ENCODE measurements around the gene ZC3H11A. TPM values are rescaled to one million over a fixed set of nuclear protein-coding genes. Genes with fewer than 3 reads are reported as not detected.
"Not testable (repeated sequence)": the region's sequence is repeated elsewhere in the genome, so short reads cannot be mapped to it uniquely, and the experiment has no call there.

Gene ZC3H11A
- total RNA-seq, 1 donor from 2014 or later, result 71.1 TPM

DNA sequence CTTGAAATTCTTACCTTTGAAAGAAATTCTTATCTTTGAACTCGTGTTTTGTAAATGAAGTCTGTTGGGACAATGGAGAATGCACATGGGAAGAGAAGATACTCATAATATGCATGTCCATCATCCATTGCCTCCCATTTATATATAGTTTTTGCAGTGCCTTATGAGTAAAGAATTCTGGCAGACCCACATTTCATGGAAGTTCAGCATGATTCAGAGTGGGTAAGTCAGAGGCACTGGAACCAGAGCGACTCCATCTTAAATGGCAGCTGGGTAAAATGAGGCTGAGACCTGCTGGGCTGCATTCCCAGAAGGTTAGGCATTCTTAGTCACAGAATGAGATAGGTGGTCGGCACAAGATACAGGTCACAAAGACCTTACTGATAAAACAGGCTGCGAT lies 16.6 kb upstream of the ZC3H11A start:
- TF ChIP-seq, protein P1, sequence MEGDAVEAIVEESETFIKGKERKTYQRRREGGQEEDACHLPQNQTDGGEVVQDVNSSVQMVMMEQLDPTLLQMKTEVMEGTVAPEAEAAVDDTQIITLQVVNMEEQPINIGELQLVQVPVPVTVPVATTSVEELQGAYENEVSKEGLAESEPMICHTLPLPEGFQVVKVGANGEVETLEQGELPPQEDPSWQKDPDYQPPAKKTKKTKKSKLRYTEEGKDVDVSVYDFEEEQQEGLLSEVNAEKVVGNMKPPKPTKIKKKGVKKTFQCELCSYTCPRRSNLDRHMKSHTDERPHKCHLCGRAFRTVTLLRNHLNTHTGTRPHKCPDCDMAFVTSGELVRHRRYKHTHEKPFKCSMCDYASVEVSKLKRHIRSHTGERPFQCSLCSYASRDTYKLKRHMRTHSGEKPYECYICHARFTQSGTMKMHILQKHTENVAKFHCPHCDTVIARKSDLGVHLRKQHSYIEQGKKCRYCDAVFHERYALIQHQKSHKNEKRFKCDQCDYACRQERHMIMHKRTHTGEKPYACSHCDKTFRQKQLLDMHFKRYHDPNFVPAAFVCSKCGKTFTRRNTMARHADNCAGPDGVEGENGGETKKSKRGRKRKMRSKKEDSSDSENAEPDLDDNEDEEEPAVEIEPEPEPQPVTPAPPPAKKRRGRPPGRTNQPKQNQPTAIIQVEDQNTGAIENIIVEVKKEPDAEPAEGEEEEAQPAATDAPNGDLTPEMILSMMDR (IDR thresholded peaks at IDR 0.05; ENCODE audit: insufficient read depth, low read length, poor library complexity, severe bottlenecking), result no peak
- H3K27me3 ChIP-seq (ENCODE audit: control insufficient read depth, insufficient read depth, low read length), result no peaks in the 10 kb centered on the region
- no peak overlapping the region for H3K4me3 ChIP-seq (ENCODE audit: low read depth, low read length)
- DNase-seq (ENCODE audit: low read depth), result no peak
- H3K36me3 ChIP-seq (ENCODE audit: control insufficient read depth, insufficient read depth, low read length), result no peaks in the 10 kb centered on the region

DNA sequence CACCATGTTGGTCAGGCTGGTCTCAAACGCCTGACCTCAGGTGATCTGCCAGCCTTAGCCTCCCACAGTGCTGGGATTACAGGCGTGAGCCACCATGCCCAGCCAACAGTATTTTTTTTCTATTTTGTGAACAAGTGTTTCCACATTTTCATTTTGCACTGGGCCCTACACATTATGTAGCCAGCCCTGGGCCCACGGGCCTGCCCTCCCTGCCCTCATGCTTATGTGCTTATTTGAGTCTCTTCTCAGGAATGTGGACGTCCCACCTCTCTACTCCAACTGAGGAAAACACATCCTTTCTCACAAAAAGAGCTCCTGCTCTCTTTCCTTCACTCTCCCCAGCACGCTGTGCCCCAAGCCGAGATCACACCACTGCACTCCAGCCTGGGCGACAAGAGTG lies 13.5 kb upstream of the ZC3H11A start:
- Histone ChIP-seq H3K36me3 (ENCODE audit: control insufficient read depth, insufficient read depth, low read length) (no peaks in the 10 kb centered on the region), H3K4me3 (ENCODE audit: low read depth, low read length) (no peak overlapping the region), H3K27me3 (ENCODE audit: control insufficient read depth, insufficient read depth, low read length) (no peaks in the 10 kb centered on the region)
- DNase-seq (ENCODE audit: low read depth), result no peak
- TF ChIP-seq, protein P1 (IDR thresholded peaks at IDR 0.05; ENCODE audit: insufficient read depth, low read length, poor library complexity, severe bottlenecking), result no peak

DNA sequence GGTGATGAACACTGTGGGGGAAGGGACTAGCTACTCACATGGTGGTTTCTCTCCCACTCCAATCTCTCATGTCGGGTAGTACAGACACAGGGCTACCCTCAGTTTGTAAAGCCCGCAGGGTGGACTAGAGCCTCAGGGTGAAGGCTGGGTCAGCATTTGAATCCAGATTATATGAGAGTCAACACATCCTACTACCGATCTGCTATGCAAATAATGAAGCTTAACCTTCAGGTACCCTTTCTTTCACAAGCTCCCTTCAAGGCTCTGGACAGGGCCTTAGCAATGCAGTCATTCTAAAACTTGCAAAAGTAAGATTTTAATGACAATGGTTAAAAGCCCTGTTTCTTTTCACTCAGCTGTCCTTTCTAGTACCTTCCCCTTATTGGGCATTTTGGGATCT lies 5.5 kb upstream of the ZC3H11A start:
- Histone ChIP-seq H3K4me3 (ENCODE audit: low read depth, low read length) (no peak overlapping the region), H3K27me3 (ENCODE audit: control insufficient read depth, insufficient read depth, low read length) (no peaks in the 10 kb centered on the region), H3K36me3 (ENCODE audit: control insufficient read depth, insufficient read depth, low read length) (no peaks in the 10 kb centered on the region)
- no peak for DNase-seq (ENCODE audit: low read depth)
- TF ChIP-seq, protein P1 (IDR thresholded peaks at IDR 0.05; ENCODE audit: insufficient read depth, low read length, poor library complexity, severe bottlenecking), result no peak

DNA sequence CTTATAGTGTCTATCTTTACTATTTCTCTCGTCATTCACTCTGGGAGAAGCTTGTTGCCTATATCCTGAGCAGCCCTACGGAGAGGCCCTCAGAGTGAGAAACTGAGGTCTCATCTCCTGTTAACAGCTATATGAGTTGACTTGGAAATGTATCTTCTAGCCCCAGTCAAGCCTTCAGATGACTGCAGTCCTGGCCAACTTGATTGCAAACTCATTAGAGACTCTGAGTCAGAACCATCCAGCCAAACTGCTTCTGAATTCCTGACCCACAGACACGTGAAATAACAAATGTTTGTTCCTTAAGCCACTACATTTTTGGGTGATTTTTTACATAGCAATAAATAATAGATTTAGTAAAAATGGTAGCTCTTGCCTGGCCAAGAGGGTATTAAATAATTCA lies 3.9 kb upstream of the ZC3H11A start:
- no peak for DNase-seq (ENCODE audit: low read depth)
- Histone ChIP-seq H3K36me3 (ENCODE audit: control insufficient read depth, insufficient read depth, low read length) (no peaks in the 10 kb centered on the region), H3K4me3 (ENCODE audit: low read depth, low read length) (no peak overlapping the region), H3K27me3 (ENCODE audit: control insufficient read depth, insufficient read depth, low read length) (no peaks in the 10 kb centered on the region)
- TF ChIP-seq, protein P1 (IDR thresholded peaks at IDR 0.05; ENCODE audit: insufficient read depth, low read length, poor library complexity, severe bottlenecking), result no peak

DNA sequence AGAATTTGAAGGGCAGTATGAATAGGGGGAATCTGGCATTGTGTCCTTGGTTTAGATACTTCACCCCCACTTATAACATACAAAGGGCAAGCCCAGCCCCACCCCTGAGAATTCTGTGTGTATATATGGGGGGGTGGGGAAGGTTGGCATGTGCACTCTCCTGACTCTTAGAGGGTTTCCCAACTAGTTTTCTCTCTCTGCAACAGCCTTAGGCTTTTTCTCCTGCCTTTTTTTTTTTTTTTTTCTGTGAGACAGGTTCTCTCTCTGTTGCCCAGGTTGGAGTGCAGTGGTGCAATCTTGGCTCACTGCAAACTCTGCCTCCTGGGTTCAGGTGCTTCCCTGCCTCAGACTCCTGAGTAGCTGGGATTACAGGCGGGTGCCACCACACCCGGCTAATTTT lies 2.9 kb upstream of the ZC3H11A start:
- no peak overlapping the region for H3K4me3 ChIP-seq (ENCODE audit: low read depth, low read length)
- TF ChIP-seq, protein P1 (IDR thresholded peaks at IDR 0.05; ENCODE audit: insufficient read depth, low read length, poor library complexity, severe bottlenecking), result no peak
- no peaks in the 10 kb centered on the region for H3K27me3 ChIP-seq (ENCODE audit: control insufficient read depth, insufficient read depth, low read length)
- H3K36me3 ChIP-seq (ENCODE audit: control insufficient read depth, insufficient read depth, low read length), result no peaks in the 10 kb centered on the region
- no peak for DNase-seq (ENCODE audit: low read depth)

DNA sequence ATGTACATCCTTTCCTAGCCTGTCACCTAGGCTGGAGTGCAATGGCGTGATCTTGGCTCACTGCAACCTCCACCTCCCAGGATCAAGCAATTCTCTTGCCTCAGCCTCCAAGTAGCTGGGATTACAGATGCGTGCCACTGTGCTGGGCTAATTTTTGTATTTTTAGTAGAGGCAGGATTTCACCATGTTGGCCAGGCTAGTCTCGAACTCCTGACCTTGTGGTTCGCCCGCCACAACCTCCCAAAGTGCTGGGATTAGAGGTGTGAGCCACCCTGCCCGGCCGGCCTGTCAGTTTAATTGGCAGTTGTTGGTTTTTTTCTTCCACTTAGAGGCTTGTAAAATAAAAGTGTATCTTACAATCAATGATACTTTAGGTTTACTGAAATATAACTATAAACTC lies 1.9 kb upstream of the ZC3H11A start:
- not testable (repeated sequence) for H3K4me3 ChIP-seq (ENCODE audit: low read depth, low read length); DNase-seq (ENCODE audit: low read depth); H3K36me3 ChIP-seq (ENCODE audit: control insufficient read depth, insufficient read depth, low read length); H3K27me3 ChIP-seq (ENCODE audit: control insufficient read depth, insufficient read depth, low read length)

Measured in kidney epithelial cell (primary cell).